Esophagus muscularis mucosa (tissue), 4 donors: Measurements from ENCODE around the gene ANK2. TPM values are rescaled to one million over a fixed set of nuclear protein-coding genes. Genes with fewer than 3 reads are reported as not detected.

ENCODE experiments used
- DNase-seq: peaks from one replicate; pipeline ENCODE4 v3.0.0-alpha.2; 2017; ENCODE audit errors: extremely low spot score
- H3K27ac ChIP-seq, 4 donors: fragments of 200-600 bp; sonication (generic); replicated peaks in 1 of 4; 1 replicate in 3 of 4; 2 replicates in 1 of 4; pipeline ENCODE4 v1.5.1; 2016 to 2019; ENCODE audit warnings: mild to moderate bottlenecking in 1 of 4
- H3K27me3 ChIP-seq, 4 donors: fragments of 200-600 bp; sonication (generic); one replicate each; pipeline versions ENCODE4 v1.5.1 to v1.6.0; 2016 to 2019
- H3K36me3 ChIP-seq, 4 donors: fragments of 200-600 bp; sonication (generic); one replicate each; pipeline ENCODE4 v1.5.1; 2016 to 2019
- H3K4me1 ChIP-seq, 4 donors: fragments of 200-600 bp; sonication (generic); one replicate each; pipeline ENCODE4 v1.5.1; 2016 to 2019
- H3K4me3 ChIP-seq, 4 donors: fragments of 200-600 bp; sonication (generic); 1 replicate in 2 of 4; 2 replicates in 2 of 4; pipeline ENCODE4 v1.5.1; 2016 to 2019; ENCODE audit warnings: mild to moderate bottlenecking in 4 of 4, moderate library complexity in 1 of 4
- H3K9me3 ChIP-seq, 4 donors: fragments of 200-600 bp; sonication (generic); 1 replicate in 3 of 4; 2 replicates in 1 of 4; pipeline ENCODE4 v1.5.1; 2016 to 2019
- EP300 ChIP-seq: sonication (generic); formaldehyde crosslinking; IDR thresholded peaks from one replicate; pipeline ENCODE4 v1.6.1; 2017; ENCODE audit warnings: antibody characterized with exemption
- POLR2A ChIP-seq: fragments of 450-650 bp; IDR thresholded peaks from one replicate; pipeline ENCODE4 v1.6.1; 2017; ENCODE audit warnings: antibody characterized with exemption, moderate library complexity, mild to moderate bottlenecking, low read depth
- POLR2AphosphoS5 ChIP-seq, 2 donors: sonication (generic); formaldehyde crosslinking; IDR thresholded peaks; one replicate each; pipeline ENCODE4 v1.6.1; 2017; ENCODE audit warnings: antibody characterized with exemption in 2 of 2
- WGBS: methylation state at CpG from one replicate; pipeline ENCODE4 v1.1.5; 2018; 5-methylcytosine and 5-hydroxymethylcytosine counted together
- intact Hi-C: fragments of 100-400 bp; cut with DNase I; formaldehyde crosslinking; loops from one replicate; pipeline ENCODE4 v1.15.1; 2023
- total RNA-seq, 4 donors: library from RNA; depleted of rRNA; stranded (reverse); fragments of >200 nt; gene quantifications; one replicate each; pipeline versions ENCODE4 v1.1.0 to v1.2.1, GENCODE V29; 2016
- TF ChIP-seq, protein P1 (sequence below), 3 experiments: fragments of 200-600 bp in 2 of 3; fragments of 450-650 bp in 1 of 3; sonication (generic) in 2 of 3; IDR thresholded peaks; one replicate each; pipeline ENCODE4 v1.5.1; 2017 to 2019; ENCODE audit warnings: antibody characterized with exemption in 3 of 3, mild to moderate bottlenecking in 2 of 3, moderate library complexity in 1 of 3

The ANK2 gene
- total RNA-seq, 4 donors from 2014 or later = 76.8 to 88.0 (median 82.8) TPM

DNA sequence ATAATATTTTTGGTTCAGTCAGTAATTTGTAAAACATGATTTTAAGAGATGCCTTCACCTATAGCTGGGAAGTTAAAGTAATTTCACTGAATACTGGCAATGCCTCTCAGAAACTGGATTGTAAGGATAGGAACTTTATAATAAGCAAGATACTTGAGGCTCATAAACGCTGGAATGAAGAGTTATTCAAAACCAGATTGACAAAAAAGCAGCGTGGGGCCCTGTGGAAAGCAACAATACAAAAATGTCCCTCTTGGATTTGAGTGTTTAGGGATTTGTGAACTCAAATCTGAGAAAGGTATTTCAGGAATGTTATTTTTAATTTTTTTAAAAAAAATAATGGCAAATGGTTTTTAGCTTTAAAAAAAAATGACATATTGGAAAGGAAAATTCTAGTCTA lies 94.6 kb downstream of the ANK2 start:
- H3K36me3 ChIP-seq = no peaks in the 10 kb centered on the region
- TF ChIP-seq, protein P1, sequence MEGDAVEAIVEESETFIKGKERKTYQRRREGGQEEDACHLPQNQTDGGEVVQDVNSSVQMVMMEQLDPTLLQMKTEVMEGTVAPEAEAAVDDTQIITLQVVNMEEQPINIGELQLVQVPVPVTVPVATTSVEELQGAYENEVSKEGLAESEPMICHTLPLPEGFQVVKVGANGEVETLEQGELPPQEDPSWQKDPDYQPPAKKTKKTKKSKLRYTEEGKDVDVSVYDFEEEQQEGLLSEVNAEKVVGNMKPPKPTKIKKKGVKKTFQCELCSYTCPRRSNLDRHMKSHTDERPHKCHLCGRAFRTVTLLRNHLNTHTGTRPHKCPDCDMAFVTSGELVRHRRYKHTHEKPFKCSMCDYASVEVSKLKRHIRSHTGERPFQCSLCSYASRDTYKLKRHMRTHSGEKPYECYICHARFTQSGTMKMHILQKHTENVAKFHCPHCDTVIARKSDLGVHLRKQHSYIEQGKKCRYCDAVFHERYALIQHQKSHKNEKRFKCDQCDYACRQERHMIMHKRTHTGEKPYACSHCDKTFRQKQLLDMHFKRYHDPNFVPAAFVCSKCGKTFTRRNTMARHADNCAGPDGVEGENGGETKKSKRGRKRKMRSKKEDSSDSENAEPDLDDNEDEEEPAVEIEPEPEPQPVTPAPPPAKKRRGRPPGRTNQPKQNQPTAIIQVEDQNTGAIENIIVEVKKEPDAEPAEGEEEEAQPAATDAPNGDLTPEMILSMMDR (IDR thresholded peaks at IDR 0.05) = no peak
- TF ChIP-seq POLR2AphosphoS5 (IDR thresholded peaks at IDR 0.05) (no peak), EP300 (no peak), POLR2A (no peak)
- no peak for DNase-seq
- no peak overlapping the region for H3K4me3 ChIP-seq
- H3K4me1 ChIP-seq = peaks cover 0 to 14% (median 10%) of the 10 kb centered on the region in 4 donors
- no peaks in the 10 kb centered on the region for H3K9me3 ChIP-seq
- no peak overlapping the region for H3K27ac ChIP-seq
- H3K27me3 ChIP-seq = no peaks in the 10 kb centered on the region
- intact Hi-C loops = no loop called here
- 75% methylated on average over 2 of the region's 2 CpGs for WGBS

DNA sequence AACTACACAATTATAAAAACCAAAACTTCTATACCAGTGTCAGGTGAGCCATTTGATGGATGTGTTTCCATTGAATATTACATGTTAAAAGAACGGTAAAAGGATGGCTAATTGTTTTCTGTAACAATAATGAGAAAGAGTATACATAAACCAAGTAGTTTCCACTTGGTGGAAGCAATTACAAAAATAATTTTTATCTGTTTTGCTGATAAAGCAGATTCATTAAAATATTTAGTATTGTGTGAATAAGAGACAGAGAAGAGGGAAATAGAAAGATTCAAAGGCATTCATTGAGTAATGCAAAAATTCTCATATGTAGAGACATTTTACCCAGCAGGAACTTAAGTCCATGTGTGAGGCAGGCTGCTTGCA lies 95.7 kb downstream of the ANK2 start:
- DNase-seq = no peak
- intact Hi-C loops = no loop called here
- no peaks in the 10 kb centered on the region for H3K36me3 ChIP-seq
- no peaks in the 10 kb centered on the region for H3K9me3 ChIP-seq
- H3K4me3 ChIP-seq = no peak overlapping the region
- TF ChIP-seq POLR2AphosphoS5 (IDR thresholded peaks at IDR 0.05) = no peak
- TF ChIP-seq, protein P1 (IDR thresholded peaks at IDR 0.05) = no peak
- TF ChIP-seq POLR2A = no peak
- no peak for TF ChIP-seq EP300
- peaks cover 0 to 14% (median 10%) of the 10 kb centered on the region in 4 donors for H3K4me1 ChIP-seq
- no peaks in the 10 kb centered on the region for H3K27me3 ChIP-seq
- WGBS = 80% methylated on average over 1 of the region's 1 CpG
- no peak overlapping the region for H3K27ac ChIP-seq

DNA sequence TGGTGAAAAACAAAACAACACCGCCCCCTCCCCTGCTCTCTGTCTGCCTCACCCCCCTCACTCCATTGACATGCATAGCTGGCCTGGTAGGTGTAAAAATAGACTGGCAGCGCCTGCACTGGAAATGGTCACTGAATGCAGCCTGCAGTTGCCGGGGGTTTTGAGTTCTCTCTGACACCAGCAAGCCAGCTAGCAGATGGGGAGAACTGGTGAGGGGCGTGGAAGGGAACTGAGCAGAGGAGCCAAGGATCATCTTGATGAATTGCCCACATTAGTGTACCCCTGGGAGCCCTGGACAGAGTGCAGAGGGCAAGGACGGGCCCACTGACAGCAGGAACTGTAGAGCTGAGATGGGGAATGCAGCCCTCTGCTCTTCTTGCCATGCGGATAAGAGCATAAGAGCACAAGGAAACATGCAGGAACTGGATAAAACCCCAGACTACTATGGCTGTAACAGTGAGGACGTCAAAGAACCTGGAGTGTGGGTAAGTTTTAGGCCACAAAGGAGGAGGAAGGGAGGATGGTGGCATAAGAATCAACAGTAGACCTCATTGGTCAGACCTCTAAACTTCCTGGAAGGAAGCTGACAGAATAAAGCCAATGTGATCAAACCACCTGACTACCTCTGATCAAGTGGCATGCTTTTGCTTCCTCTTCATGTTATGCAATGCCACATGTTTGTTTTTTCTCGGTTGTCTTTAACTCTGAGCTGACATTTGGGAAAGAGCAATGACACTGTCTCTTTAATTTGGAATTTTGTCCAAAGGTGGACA lies 96.3 kb downstream of the ANK2 start:
- 66% methylated on average over 8 of the region's 8 CpGs for WGBS
- DNase-seq = no peak
- intact Hi-C loops = no loop called here

DNA sequence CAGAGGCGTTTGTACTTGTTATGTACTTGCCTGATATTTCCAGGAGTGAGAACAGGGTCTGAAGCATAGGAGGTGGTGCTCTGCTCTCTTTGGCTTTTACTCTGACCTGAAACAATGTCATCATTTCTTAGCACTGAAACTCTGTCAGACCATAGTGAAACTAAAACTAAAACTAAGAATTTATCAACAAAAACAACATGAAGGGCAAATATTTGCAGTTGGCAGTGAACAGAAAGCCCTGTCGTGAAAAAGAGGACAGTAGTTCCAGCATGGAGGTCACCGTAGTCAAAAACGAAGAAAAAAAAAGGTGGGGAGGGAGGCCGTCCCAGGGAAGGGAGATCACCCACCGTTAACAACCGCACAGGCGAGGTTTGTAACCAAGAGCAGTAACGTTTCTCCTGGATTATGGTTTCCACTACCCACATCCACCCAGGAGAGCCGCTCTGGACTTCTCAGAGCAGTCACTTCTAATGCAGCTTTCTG lies 97.5 kb downstream of the ANK2 start:
- Histone ChIP-seq H3K36me3 (no peaks in the 10 kb centered on the region), H3K4me1 (peaks cover 0 to 14% (median 10%) of the 10 kb centered on the region in 4 donors), H3K4me3 (peak overlapping the region; percentile 23 to 43 (median 40)), H3K27me3 (no peaks in the 10 kb centered on the region), H3K9me3 (no peaks in the 10 kb centered on the region), H3K27ac (peak overlapping the region; percentile 22 to 63 (median 46))
- DNase-seq = no peak
- intact Hi-C loops = no loop called here
- TF ChIP-seq POLR2AphosphoS5 (IDR thresholded peaks at IDR 0.05) = no peak
- TF ChIP-seq POLR2A = no peak
- TF ChIP-seq, protein P1 (IDR thresholded peaks at IDR 0.05) = no peak
- TF ChIP-seq EP300 = no peak
- 61% methylated on average over 10 of the region's 10 CpGs for WGBS

More for the DNA sequence above, 96.3 kb downstream of the ANK2 start:
- no peak overlapping the region for H3K4me3 ChIP-seq
- TF ChIP-seq POLR2A = no peak
- no peak for TF ChIP-seq EP300
- TF ChIP-seq POLR2AphosphoS5 (IDR thresholded peaks at IDR 0.05) = no peak
- TF ChIP-seq, protein P1 (IDR thresholded peaks at IDR 0.05) = no peak
- peaks cover 0 to 14% (median 10%) of the 10 kb centered on the region in 4 donors for H3K4me1 ChIP-seq
- no peaks in the 10 kb centered on the region for H3K9me3 ChIP-seq
- peak overlapping the region in 1 of 4 donors; percentile 20 for H3K27ac ChIP-seq
- no peaks in the 10 kb centered on the region for H3K36me3 ChIP-seq
- no peaks in the 10 kb centered on the region for H3K27me3 ChIP-seq
